Right forelimb (tissue), 1 donor: ENCODE measurements around the gene PKDREJ.
"Not testable (repeated sequence)": the region's sequence is repeated elsewhere in the genome, so short reads cannot be mapped to it uniquely, and the experiment has no call there.

ENCODE experiments used
- DNase-seq: peaks from one replicate; pipeline ENCODE4 v3.0.0-alpha.2; 2018

The PKDREJ gene

DNA sequence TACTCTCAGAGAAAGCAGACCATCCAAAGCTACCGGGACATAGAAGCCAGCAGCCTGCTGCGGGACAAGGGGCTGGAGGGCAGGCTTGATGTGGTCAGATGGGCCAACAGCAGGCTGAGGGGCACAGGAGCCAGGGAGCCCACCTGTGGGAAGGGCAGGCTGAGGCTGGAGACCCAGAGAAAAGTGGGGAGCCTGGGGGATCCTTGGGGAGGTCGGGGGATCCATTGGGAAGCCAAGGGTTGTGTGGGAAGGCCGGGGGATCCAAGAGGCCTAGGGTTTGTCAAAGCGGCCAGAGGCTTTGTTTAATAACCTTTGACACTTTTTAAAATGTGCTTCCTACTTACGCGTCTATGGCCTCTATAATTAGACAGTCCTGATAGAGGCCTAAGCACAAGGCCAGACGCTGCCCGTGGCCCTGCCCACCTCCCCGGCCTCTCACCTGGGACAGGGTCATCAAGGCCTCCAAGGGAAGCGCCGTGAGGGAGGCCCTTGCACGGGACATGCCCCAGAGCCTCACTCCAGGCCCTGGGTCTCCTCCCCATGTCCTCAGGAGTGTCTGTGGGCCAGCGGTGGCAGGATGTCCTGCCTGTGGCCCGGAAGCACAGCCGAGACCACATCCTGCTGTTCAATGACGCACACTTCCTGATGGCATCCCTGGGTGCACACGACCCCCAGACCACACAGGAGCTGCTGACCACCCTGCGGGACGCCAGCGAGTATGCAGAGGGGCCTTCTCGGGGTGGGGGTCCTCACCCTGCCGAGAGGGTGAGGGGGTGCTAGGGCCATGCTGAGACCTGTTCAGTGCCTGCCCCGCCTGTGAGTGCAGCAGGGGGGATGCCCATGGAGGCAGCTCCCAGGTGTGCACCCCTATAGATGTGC is 25.0 kb upstream of the PKDREJ start:
- no peak for DNase-seq

DNA sequence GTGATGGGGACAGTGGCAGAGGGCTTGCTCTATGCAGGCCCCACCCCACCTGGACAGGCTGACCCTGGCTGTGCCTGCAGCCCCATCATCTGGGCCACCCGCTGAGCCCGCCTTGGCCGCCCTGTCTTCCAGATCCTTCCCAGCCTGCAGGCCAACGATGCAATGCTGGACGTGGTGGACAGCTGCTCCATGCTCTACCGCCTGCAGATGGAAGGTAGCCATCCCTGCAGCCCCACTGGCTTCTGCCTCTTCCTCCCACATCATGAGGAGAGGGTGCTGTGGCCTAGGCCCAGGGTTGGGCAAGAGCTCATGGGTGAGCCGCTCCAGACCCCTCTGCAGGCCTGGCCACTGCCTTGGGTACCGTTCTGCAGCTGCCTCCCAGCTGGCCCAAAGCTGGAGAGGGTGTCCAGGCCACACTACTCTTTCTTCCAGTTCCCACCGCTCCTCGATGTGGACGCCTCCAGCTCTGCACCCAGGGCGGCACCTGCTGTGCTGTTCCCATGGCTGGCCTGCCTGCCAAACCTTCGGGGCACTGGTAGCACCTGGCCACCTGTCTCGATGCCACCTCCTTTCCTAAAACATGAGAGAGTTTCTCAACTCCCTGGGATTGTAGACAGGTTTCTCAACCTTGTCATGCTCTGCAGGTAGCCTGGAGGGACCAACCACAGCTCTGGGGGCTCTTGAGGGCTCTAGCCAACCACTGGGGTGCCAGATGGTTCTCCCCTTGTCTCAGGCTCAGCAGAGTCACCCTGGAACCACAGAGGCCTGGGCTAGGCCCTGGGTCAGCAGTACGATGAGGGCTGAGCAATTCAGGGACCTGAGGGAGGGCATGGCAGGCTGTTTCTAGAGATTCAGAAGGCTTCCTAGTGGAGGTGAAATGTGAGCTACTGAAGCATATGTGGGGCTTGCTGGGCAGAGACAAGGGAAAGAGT is 24.1 kb upstream of the PKDREJ start:
- DNase-seq: no peak

DNA sequence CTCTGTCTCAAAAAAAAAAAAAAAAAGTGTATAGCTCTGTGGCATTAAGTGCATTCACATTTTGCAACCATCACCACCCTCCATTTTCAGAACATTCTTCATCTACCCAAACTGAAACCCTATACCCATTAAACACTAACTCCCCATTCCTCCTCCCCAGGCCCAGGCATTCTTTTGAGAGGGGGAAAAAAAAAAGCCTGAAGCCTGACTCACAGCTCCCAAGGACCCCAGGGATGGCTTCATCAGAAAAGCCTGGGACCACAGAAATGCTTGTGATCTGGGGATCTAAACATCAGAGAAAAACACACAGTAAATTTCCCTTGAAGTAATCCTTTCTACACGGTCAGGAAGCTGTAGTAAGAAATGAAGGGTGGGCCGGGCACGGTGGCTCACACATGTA is 22.9 kb upstream of the PKDREJ start:
- no peak for DNase-seq

DNA sequence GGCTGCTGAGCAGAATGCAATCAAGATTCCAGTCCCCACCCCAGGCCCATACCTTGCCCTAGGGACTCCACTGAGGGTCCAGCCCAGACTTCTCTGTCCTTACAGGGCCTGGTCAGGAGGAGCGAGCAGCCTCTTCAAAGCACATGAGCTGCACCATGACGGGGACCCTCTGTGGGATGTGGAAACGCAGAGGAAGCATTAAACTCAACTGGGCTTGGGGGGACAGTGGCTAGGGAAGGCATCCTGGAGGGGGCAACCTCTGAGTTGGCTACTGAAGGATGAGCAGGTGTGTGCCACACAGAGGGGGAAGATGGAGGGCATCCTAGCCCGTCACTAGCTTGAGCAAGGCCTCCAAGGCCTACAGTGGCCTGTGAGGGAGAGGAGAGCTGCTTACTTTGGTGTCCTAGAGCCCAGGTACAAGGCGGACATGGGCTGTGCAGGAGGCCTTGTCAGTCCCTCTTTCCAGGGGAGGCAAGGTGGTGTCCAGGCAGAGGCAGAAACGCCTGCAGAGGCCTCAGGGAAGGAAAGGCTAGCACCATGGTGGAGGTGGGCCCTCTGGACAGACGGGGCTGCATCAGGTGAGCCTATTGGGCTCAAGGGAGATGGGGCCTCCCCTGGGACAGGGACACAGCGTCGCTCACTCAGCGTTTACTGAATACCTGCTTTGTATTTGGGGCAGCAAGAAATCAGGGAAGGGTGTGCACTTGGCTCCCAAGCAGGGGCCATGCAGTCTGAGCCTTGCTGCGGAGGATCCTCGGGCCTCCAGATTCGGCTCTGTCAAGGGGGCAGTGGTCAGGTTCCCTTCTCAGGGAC is 18.9 kb upstream of the PKDREJ start:
- DNase-seq: no peak

DNA sequence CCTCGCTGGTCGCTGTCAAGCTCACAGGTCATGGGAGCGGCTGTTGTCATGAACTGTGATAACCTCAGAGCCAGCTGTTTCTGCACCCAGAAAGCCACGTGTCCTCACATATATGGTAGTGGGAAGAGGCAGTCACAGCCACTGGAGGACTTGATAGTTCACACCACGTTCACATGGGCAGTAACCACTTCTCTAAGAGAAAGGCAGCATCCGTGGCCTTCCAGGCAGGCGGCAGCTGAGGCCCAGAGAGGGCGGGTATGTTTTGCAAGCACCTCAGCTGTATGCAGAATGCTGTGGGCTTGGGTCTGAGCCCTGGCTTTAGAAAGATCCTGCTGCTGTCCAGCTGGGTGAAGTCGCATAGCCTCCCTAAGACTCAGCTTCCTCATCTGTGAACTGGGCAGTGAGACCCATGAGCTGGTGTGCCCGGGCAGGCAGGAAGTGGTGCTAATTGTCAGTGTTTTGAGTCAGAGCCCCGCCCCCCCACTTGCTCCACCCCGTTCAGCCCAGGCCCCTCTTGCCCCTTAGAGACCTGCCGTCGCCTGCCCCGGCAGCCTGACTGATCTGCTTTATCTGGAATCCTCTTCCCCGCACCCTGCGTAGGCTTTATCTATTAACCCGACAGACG is 18.0 kb upstream of the PKDREJ start:
- DNase-seq: no peak

DNA sequence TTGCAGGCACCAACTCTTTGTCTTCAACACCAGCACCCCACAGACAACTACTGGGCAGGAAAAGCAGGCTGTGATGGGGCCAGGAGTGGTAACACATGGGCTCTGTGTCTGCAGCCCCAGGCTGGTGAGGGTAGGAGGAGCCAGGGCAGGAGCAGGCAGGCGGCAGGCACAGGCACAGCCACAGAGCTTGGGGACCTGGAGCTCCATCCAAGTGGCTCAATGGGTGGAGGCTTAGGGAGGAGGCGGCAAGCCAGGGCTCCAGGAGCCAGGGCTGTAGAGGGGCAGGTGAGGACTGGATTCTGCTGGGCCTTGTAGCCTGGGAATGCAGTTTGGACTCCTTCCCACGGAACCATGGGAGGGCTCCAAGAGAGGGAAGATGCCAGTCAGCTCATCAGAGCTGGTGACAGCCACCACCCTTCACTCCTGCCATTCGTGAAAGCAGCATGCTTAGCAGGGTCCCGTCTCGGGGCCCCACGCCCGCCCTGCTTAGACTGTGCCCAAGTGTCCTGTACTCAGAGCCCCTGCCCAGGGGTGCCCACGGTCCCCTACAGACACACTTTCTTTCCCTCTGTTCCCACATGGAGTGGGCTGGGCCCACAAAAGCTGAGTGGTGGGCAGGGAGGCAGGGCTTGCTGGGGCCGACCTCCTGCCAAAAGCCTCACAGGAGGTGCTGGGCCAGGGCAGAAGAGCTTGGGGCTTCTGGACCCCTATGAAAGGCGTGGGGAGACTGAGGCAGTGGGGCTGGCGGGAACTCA is 17.1 kb upstream of the PKDREJ start:
- no peak for DNase-seq

DNA sequence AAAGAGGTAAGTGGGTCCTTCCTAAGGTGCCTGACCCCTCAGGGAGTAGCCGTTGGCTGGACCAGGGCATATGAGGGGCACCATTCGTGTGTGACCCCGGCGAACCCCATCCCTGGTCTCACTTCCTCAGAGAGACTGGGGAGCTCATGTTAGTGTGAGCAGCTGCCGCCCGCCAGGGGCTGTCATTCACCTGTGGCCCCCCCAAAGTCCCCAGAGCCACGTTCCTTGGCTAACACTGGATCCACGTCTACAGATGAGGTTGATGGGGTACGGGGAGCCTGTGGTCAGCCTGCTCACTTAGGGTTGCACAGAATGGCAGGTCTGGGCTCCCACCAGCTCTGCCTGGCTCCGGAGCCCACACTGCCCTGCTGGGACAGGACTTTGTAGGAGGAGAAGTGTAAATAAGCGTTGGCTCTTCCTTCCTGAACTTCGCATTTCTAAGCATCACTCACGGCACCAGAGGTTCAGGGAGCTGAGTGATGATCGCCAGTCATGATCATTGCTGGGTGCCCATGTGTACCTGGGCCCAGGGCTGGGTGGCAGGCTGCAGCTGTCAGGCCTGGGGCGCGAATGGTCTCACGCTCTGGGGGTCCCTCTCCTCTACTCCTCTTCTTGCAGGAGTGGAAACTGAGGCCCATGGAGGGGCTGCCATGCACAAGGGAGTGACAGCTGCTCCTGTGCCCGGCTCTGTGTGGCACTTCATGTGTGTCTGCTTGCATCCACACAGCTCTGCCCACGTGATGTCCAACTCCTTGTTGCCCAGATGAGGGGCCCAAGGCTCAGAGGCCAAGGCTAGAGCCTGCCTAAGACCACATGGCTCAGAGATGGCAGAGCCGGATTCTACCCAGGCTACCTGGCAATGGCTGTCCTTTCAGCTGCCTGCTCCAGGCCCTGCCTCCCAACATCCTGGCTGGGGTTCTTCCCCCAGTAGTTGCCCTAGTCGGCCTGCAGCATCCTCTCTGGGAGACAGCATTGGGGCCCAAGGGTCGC is 15.8 kb upstream of the PKDREJ start:
- DNase-seq: no peak

DNA sequence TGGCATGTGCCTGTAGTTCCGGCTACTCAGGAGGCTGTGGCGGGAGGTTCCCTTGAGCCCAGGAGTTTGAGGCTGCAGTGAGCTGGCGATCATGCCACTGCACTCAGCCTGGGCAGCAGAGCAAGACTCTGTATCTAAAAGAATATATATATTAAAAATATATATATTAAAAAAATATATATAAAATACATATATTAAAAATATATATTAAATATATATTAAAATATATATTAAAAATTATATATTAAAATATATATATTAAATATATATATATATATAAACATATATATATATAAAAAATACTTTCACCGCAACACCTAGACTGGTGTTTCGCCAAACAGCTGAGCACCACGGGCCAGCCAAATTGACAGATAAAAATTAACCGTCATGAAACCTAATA is 13.4 kb upstream of the PKDREJ start:
- no peak for DNase-seq

DNA sequence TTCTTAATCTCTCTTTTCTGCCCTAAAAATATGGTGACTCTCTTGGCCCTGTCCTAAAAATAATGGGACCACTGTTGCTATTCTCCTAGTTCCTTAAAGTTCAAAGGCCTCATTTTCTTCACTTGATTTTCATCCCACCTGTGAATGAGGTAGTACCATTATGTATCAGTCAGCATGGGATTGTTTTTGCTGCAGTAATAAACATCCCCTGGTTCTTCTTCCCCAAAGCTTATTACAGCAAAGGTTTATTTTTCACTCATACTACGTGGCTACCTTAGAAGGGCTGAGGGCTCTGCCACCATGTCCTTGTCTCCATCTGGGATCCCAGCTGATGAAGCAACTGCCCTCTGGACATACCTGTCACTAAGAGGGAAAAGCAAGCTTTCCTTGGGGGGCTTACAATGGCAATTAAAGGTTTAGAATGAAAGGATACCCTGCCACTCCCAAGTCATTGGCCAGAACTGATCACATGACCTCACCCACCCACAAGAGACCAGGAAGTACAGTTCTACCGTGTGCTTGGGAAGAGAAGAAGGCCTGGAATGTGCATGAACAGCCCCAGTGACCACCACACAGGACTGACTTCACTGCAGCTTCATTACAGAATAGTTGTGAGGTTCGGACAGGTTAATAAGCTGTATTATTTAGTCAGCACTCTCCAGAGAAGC is 12.4 kb upstream of the PKDREJ start:
- DNase-seq: no peak

DNA sequence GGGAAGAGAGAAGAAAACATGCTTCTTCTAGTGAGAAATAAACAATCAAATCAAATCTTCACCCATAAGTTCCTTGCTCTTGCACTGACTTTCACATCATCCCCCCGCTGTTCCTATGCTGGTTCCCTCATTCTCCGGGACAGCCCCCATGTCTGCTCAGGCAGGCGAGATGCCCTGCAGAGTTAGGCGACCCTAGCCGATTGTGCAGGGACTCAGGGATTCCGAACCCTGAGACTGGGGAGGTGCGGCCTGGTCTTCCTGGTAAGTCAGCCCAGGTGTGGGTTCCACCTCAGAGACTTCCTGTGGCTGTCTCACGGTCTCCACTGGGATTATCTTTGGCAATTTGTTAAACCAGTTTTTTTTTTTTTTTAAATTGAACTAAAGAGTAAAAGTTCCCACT is 11.2 kb upstream of the PKDREJ start:
- DNase-seq: no peak

DNA sequence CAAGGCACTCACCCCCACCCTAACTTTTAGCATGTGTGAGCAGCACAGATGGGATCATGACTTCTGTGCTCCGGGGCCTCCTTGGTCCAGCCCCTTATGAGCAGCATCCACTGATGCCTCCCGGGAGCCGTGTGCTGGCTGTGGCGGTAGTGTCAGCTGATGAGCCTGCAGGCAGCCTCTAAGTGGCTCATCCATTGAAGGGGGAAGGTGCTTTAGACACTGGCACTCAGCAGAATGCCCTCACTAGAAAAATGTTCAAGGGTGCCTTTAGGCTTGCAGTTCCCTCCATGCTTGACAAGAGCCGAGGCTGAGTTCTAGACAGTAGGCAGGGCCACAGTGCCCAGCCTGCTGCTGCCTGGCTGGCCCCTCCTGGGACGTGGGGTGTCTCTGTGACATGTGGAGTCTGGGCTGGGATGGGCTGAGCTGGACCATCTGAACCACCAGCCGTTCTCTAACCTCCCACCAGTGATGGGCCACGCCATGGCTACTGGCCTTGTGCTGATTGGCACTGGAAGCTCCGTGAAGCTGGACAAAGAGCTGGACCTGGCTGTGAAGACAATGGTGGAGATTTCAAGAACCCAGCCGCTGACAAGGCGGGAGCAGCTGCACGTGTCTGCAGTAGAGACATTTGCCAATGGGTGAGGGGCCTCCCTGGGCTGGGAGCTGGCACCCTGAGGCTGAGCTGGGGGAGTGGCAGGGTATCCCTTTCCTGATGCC is 10.4 kb upstream of the PKDREJ start:
- DNase-seq: no peak

DNA sequence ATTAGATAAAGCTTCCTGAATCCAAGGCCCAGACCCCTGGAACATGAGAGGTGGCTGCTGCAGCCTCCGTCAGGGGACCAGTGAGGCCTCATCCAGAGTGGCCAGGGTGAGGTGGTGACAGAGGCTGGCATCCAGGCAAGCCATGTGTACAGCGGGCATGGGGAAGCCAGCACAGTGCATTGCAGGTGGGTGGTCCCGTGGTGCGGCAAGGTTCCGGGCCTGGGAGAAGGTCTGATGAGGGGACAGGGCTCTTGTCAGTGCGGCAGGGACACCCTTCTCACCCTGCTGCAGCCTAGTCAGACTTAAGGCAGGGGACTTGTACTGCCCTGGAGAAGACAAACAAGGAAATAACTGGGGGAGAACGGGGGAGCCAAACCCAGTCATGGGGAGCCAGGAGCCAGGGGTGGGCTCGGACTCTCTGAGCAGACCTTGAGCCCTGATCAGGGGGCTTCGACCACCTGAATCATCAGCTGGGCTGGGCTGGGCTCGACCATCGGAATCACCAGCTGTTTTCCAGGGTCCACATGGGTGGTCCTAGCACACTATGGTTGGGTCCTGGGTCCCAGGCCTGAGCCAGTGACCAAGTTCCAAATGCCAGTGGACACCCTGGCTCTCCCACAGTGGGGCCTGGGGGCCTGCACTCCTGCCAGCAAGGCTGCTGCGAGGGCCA is 9.8 kb upstream of the PKDREJ start:
- no peak for DNase-seq

DNA sequence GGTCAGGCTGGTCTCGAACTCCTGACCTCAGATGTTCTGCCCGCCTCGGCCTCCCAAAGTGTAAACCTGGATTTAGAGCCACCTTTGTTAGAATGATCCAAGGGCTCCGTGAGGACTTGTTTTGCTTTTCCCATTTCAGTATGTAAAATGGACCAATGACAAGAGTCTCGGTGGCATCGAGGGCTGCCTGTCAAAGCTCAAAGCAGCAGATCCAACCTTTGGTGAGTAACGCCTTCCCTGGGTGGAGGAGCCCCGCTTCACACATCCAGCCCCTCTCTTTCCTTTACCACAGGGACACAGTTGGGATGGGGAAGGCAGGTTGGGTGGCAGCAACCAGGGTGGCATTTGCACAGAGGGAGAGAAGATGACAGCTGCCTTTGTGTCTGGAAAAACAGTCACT is 9.1 kb upstream of the PKDREJ start:
- no peak for DNase-seq

DNA sequence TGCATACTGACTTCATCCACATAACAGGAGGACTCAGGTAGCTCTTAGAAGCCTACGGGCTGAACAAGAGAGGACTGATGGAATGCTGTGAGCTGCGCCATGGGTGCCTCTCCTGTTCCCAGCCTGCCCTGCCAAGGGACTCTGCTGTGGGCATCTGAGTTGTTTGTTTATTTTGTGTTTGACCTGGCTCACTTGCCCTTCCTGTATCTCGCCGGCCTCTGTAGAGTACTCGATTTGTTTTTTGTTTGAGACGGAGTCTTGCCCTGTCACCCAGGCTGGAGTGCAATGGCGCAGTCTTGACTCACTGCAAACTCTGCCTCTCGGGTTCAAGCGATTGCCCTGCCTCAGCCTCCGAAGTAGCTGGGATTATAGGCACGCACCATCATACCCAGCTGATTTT is 6.4 kb upstream of the PKDREJ start:
- DNase-seq: no peak

DNA sequence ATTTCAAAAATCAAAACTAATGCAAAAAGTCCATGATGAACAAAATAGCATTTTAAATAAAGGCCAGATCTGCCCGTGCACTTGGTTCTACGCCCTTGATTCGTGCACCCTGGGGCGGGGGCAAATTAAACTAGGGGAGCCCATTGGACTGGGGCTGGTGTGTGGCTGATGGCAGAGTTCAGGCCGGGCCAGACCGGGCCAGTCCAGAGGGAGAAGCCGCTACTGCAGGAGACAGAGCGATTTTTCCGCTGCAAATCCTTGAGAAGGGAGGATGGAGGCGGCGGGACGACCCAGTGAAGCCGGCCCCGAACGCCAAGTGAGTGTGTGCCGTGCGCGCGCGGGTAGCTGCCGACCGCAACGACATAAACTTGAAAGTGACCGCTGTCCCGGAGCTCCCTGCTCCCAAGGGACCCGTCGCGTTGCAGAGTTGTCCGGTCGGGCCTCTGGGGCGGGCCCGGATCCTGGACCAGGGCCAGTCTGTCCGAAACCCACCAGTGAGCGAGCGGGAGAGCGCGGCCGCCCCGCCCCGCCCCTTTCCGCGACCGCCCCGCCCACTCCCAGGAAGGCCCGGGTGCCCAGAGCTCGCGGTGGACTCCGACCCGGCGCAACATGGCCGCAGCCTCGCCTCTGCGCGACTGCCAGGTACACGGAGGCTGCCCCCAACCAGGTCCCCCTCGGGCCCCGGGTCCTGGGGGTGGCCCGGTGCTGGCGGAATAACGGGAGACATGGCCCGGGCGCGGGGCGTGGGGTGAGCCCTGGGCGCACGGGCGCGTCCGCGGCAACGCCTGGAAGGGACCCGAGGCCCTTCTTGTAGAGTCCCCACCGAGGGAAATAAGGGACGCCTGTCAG is 4.5 kb upstream of the PKDREJ start, which contains the start of gene TTC38:
Gene TTC38 (plus strand): TSS at position 578 of the 849 bp plus-strand sequence. CDS start 32 bp downstream, at position 610.
- DNase-seq: peak; percentile 91

DNA sequence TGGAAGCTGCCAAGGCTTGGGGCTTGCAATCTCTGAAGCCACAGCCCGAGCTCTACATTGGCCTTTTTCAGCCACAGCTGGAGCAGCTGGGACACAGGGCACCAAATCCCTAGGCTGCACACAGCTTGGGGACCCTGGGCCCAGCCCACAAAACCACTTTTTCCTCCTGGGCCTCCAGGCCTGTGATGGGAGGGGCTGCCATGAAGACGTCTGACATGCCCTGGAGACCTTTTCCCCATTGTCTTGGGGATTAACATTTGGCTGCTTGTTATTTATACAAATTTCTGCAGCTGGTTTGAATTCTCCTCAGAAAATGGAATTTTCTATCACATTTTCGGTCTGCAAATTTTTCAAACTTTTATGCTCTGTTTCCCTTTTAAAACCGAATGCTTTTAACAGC is 2.5 kb upstream of the PKDREJ start:
- DNase-seq: not testable (repeated sequence)

DNA sequence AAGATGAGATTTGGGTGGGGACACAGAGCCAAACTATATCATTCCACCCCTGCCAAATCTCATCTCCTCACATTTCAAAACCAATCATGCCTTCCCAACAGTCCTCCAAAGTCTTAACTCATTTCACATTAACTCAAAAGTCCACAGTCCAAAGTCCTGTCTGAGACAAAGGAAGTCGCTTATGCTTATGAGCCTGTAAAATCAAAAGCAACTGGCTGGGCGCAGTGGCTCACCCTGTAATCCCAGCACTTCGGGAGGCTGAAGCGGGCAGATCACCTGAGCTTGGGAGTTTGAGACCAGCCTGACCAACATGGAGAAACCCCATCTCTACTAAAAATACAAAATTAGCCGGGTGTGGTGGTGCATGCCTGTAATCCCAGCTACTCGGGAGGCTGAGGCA is 1.4 kb upstream of the PKDREJ start:
- not testable (repeated sequence) for DNase-seq
